ENCODE data around the gene PLA2G4D.

PLA2G4D gene

GRCh38 chr15:42063122-42063848 is 31.1 kb downstream of the PLA2G4D start:
- TF ChIP-seq CTCF (IDR thresholded peaks at IDR 0.05; ENCODE audit: low read depth, low read length) = no peak
- no peak overlapping the region for H3K4me3 ChIP-seq (ENCODE audit: low read depth, low read length)
- DNase-seq = peak; percentile 36

GRCh38 chr15:42062284-42062806 is 32.0 kb downstream of the PLA2G4D start:
- no peak for DNase-seq
- Histone ChIP-seq H3K9me3 (ENCODE audit: severe bottlenecking) (no peaks in the 10 kb centered on the region), H3K4me3 (ENCODE audit: low read depth, low read length) (no peak overlapping the region), H3K27ac (no peak overlapping the region), H3K27me3 (ENCODE audit: insufficient read depth, low read depth, severe bottlenecking) (peaks cover 6% of the 10 kb centered on the region), H3K36me3 (no peaks in the 10 kb centered on the region)
- no peak for TF ChIP-seq CTCF (IDR thresholded peaks at IDR 0.05; ENCODE audit: low read depth, low read length)

More at GRCh38 chr15:42063122-42063848, 31.1 kb downstream of the PLA2G4D start:
- H3K27ac ChIP-seq = no peak overlapping the region
- no peaks in the 10 kb centered on the region for H3K36me3 ChIP-seq
- no peaks in the 10 kb centered on the region for H3K27me3 ChIP-seq (ENCODE audit: insufficient read depth, low read depth, severe bottlenecking)
- no peaks in the 10 kb centered on the region for H3K9me3 ChIP-seq (ENCODE audit: severe bottlenecking)

- DNase-seq = peak; percentile 27
- TF ChIP-seq CTCF (IDR thresholded peaks at IDR 0.05; ENCODE audit: low read depth, low read length) = no peak
- Histone ChIP-seq H3K27me3 (ENCODE audit: insufficient read depth, low read depth, severe bottlenecking) (peaks cover 6% of the 10 kb centered on the region), H3K36me3 (no peaks in the 10 kb centered on the region), H3K27ac (no peak overlapping the region), H3K9me3 (ENCODE audit: severe bottlenecking) (no peaks in the 10 kb centered on the region), H3K4me3 (ENCODE audit: low read depth, low read length) (no peak overlapping the region)
Measured at GRCh38 chr15:42060797-42061196, 33.6 kb downstream of the PLA2G4D start.

- Histone ChIP-seq H3K27ac (no peak overlapping the region), H3K4me3 (ENCODE audit: low read depth, low read length) (no peak overlapping the region), H3K27me3 (ENCODE audit: insufficient read depth, low read depth, severe bottlenecking) (peaks cover 6% of the 10 kb centered on the region), H3K9me3 (ENCODE audit: severe bottlenecking) (no peaks in the 10 kb centered on the region), H3K36me3 (no peaks in the 10 kb centered on the region)
- TF ChIP-seq CTCF (IDR thresholded peaks at IDR 0.05; ENCODE audit: low read depth, low read length) = no peak
- DNase-seq = no peak
Measured at GRCh38 chr15:42060477-42060763, 33.9 kb downstream of the PLA2G4D start.

- peaks cover 6% of the 10 kb centered on the region for H3K27me3 ChIP-seq (ENCODE audit: insufficient read depth, low read depth, severe bottlenecking)
- H3K4me3 ChIP-seq (ENCODE audit: low read depth, low read length) = no peak overlapping the region
- no peak overlapping the region for H3K27ac ChIP-seq
- TF ChIP-seq CTCF (IDR thresholded peaks at IDR 0.05; ENCODE audit: low read depth, low read length) = peak; percentile 86
- no peaks in the 10 kb centered on the region for H3K36me3 ChIP-seq
- DNase-seq = peak; percentile 56
- no peaks in the 10 kb centered on the region for H3K9me3 ChIP-seq (ENCODE audit: severe bottlenecking)
Measured at GRCh38 chr15:42059661-42060476, 34.5 kb downstream of the PLA2G4D start.

All from WERI-Rb-1 (cell line).